Right lung (tissue), 5 donors: ENCODE measurements around the gene METRNL. TPM values are rescaled to one million over a fixed set of nuclear protein-coding genes. Genes with fewer than 3 reads are reported as not detected.
"Not testable (repeated sequence)": the region's sequence is repeated elsewhere in the genome, so short reads cannot be mapped to it uniquely, and the experiment has no call there.

Experiments used
- DNase-seq, 2 donors: peaks; one replicate each; pipeline ENCODE4 v3.0.0-alpha.2; 2013
- polyA plus RNA-seq, 5 donors: library from polyadenylated mRNA; unstranded; fragments of 120-200 nt; gene quantifications; one replicate each; pipeline versions ENCODE4 v1.2.1 to v1.2.3, GENCODE V29; 2013; ENCODE audit warnings: inconsistent platforms in 1 of 5, low replicate concordance in 1 of 5; ENCODE audit not compliant: insufficient read length in 5 of 5, insufficient read depth in 1 of 5

METRNL gene
- polyA plus RNA-seq, 5 donors, result 9.5 to 24.6 (median 17.6) TPM

DNA sequence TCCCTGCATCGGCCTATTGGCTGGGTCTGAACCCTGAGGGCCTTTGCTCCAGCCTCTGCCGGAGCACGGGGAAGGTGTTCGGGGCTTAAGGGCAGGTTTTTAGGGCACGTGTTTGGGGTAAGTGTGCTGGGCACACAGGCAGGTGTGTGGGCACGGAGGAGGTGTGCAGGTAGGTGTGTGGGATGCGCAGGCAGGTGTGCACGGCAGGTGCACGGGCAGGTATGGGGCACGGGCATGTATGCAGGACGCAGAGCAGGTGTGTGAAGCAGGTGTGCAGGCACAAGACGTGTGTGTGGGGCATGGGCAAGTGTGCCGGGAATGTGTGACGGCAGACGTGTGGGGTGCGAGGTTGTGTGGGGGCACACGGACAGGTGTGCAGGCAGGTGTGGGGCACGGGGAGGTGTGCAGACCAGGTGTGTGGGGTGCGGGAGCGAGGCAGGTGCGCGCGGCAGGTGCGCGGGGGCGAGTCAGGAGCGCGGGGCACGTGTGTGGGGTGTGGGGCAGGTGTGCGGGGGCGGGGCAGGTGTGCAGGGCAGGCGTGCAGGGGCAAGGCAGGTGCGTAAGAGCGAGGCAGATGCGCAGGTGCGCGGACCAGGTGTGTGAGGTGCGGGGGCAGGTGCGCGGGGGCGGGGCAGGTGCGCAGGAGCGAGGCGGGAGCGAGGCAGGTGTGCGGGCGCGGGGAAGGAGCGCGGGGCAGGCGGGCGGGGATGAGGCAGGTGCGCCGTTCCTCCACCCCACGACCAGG, 28.6 kb upstream of the METRNL start:
- DNase-seq, result no peak

- DNase-seq, result peak; percentile 97 to 98
These were observed 27.8 kb upstream of the METRNL start for GRCh38 chr17:83051396-83052240.

DNA sequence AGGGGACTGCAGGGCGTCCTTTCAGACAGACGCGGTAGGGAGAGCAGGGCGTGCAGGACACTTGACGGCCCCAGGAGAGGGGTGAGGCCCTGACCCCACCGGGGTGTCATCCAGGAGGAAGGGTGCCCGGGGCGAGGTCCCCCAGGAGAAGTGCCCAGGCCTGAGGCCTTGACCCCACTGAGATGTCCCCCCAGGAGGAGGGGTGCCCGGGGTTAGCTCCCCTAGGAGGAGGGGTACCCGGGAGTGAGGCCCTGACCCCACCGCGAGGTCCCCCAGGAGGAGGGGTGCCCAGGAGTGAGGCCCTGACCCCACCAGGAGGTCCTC, 27.2 kb upstream of the METRNL start:
- no peak for DNase-seq

DNA sequence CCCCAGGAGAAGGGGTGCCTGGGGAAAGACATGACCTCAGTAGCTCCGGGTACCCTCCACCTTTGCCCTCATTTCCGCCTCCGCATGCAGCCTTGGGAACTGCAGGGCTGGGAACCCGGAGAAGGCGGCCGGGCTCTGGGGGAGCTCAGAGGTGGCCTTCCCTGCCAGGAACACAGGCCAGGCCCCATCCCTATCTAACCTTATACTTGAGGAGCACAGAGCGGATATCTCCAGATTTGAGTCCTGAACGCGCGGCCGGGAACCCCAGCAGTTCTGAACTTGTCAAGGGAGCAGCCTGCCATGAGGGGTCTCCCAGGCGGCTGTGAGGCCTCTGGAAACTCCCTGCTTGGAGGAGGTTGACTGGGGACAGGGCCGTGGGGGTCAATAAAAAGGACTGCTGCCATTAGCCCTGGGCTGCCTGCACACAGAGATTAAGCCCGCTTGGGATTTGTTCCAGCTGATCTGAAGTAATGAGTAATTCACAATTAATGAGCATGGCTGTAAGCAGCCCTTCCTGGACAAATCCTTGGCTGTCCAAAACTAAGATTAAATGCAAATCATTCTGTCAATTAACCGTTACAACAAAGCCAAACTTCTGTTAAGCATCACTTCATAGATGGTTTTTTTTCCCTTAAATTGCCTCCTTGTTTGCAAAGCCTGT, 26.3 kb upstream of the METRNL start:
- DNase-seq, result peak; percentile 77 to 83

DNA sequence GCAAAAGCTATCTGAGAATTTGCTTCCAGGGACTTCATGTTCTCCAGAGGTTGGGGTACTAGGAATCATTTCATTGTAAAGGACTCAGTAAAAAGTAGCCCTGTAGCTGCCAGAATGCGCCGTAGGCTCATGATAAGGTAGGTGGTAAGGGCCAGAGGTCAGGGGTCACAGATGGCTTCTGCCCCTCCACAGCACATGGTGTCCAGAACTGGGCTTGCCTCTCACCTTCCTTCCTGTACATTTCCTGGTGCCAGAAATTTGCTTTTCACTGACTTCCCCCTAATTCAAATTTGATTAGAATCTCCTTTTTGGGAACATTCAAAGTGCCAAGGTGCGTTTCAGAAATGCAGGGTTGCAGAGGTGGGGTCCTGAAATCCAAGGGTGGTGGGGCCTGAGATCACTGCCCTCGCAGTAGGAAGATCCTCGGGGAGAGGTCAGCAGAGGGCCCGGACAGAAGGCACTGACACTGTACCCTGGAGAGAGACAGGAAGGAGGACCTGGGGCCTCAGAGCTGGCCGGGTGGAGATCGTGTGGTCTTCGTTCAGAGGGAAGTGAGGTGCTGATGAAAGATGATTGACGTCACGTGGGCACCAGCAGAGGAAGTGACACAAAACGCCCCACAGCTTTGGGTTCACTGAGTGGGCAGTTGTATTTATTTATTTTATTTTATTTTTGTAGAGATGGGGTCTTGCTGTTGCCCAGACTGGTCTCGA, 25.5 kb upstream of the METRNL start:
- DNase-seq, result no peak

- no peak for DNase-seq
These were observed 24.8 kb upstream of the METRNL start for GRCh38 chr17:83054518-83055125.

DNA sequence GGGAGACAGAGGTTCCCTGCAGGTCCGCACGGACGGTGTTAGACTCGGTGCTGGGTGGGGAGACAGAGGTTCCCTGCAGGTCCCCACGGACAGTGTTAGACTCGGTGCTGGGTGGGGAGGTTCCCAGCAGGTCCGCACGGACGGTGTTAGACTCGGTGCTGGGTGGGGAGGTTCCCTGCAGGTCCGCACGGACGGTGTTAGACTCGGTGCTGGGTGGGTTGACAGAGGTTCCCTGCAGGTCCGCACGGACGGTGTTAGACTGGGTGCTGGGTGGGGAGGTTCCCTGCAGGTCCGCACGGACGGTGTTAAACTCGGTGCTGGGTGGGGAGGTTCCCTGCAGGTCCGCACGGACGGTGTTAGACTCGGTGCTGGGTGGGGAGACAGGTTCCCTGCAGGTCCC, 24.2 kb upstream of the METRNL start:
- DNase-seq, result not testable (repeated sequence)

DNA sequence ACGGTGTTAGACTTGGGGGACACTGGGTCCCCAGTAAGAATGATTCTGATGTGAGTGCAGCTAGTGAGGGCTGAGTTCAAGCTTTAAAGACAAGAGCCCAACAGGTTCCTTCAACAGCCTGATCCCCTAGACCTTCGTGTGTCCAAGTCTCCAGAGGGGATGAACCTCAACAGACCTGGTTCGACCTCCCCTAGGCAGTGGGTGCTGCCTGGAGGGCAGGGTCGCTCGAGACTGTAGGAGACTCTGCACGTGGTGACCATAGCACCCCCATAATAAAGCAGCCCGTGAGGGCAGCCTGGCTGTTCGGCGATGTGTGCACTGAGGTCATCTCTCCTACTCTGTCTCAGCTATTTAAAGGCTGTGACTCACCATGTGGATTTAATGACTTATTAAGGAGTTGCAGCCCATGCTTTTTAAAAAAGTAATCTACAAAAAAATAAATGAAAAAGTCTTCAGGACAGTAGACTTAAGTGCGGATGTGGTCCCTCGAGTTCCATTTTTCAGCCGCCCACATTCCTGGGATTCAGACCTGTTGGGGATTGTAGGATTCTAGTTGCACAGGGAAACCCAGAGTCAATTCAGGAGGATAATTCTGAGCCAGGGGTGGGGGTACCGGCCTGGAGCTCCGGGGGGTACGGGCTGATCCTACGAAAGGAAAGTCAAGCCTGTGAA, 23.4 kb upstream of the METRNL start:
- DNase-seq, result no peak

DNA sequence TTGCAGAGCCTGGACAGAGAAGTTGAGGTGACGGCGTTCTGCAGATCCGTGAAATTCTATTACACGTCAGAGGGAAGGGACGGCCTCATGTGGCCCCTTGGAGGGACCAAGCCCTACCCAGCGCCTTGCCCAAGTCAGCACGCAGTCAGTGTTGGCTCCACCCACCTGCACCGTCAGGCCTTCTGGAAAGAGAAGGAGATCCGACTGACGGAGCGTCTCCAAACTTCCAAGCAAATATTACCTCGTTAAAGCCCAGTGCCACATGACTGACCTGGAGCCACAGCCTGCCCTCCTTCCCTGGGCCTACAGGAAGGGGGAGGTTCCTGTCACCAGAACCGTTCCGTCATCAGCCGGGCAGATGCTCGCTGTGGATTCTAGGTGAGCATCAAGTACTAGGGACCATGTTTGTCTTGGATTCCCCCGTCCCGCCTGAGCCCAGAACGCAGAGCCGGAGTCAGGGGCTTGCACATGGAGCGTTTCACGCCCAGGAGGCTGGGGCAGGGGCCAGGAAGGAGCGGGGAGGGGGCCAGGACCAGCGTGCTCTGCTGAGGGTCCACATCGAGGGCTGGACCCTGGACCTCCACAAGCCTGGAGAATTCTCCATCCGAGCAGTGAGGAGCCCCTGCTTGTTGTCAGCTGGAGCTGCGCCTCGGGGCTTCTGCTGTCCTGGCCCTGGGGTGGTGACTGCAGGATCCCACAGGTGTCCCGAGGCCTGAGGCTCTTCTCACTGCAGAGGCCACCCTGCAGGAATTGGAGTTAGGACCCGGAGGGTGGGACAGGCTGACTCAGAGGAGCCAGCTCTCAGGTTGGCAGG, 22.6 kb upstream of the METRNL start:
- no peak for DNase-seq

- DNase-seq, result no peak
These were observed 22.0 kb upstream of the METRNL start for GRCh38 chr17:83057397-83057761.

DNA sequence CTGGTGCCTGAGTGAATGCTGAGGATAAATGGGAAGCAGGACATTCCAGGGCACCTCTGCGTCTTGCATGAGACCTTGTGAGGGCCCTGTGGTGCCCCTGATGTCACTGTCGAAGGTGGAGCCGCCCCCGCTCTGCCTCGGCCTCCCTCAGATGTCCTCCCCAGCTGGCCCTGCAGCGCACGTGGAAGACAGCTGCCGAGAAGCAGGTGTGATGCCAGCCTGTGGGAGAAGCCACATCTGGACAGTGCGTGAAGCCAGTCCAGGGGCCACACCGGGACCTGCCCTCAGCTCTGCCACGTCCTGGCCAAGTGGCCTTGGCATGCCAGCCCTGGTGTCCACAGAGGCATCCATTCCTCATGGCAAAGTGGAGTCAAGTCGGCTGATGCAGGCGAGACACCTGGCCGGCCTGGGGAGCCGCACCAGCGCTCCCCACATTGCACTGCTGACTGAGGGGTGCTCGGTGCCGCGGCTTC, 21.6 kb upstream of the METRNL start:
- DNase-seq, result no peak

DNA sequence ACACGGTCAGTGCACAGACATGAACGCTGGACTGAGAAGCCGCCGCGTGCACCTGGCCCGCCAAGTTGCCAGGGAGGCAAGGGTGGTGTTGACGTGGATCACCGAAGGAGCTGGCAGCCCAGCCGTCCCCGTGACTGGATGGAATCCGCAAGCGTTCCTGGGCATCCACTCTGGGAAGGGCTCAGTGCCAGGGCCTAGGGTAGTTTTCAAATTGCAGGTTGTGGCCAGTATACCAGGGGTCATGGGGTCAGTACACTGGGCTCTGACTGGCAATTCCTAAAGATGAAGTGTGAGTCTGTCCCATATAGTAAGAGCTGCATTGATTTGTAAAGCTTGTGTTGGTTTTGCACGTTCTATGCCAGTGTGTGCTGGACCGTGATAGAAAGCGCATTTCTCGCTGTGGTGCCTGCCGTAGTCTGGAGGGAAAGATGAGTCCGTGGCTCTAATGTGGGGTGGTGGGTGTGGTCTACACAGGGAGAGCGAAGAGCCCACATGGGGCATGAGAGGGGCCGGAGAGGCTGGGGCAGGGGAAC, 21.1 kb upstream of the METRNL start:
- DNase-seq, result no peak

- no peak for DNase-seq
These were observed 17.8 kb upstream of the METRNL start for GRCh38 chr17:83061586-83061985.

DNA sequence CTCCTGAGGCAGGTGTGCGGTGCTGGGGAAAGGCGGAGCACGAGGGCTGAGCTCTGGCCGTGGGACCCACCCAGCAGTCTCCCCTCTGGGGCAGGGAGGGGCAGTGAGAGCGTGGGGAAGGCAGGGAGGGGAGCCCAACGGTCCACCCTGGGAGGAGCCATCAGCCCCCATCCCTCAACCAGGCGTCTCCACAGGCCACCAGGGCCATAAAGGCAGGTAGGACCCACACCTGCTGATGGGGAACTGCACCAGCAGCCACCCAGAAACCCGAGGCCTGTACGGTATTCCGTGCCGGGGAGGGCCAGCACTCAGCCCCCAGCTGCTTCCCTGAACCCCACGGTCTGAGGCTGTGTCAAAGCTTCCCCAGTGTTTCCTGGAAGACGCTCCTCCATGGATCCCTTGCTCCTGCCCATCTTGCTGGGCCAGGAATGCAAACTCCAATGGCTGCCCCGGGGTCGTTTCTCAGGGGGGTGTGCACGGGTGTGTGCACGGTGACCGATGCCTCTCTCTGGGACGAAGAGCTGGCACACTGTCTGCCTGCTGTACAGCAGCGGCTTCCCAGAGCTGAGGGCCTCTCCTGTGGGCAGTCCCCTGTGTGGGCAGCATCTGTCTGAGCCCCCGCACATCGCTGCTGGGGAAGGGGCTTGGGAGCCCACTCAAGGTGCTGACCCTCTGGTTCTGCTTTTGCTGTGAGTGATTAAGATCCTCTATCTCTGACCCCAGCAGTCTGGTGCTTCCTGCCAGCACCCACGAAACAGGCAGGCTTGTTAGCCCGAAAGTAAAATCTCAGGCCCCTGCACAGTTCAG, 17.2 kb upstream of the METRNL start:
- DNase-seq, result no peak

DNA sequence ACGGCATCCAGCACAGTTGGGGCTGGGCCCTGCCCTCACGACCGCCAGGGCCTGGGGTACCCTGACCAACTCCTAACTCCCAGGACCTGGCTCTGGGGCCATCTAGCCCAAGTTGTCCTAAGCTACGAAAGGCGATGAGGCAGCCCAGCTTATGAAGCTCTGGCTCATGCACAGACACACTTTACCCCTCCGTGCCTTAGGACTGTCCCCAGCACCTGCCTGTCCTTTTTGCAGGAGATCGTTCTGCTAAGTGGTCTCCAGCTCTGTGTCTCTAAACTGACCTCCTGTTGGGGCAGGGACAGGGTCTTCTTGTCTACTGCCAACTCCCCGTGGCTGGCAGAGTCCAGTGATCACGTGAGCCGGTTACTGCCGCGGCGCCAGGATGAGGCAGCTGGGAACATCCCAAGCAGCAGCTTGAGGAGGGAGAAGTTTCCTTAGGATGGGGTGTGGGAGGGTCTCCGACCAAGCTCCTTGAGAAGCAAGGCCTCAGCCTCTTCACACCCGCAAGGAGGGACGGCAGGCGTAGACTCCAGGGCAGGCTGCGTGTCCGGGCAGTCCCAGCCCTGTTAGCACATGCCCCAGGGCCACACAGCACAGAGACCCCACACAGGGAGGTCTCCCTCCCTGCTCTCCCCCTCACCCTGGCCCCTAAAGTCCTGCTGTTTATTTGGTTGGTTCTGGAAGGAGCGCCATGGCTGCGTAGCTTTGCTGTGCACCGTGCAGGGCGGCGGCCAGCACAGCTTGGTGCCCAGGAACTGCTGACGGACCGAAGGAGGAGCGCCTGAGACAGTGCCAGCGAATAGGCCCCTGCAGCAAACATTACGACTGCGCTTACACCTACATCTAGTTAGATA, 16.4 kb upstream of the METRNL start:
- no peak for DNase-seq

DNA sequence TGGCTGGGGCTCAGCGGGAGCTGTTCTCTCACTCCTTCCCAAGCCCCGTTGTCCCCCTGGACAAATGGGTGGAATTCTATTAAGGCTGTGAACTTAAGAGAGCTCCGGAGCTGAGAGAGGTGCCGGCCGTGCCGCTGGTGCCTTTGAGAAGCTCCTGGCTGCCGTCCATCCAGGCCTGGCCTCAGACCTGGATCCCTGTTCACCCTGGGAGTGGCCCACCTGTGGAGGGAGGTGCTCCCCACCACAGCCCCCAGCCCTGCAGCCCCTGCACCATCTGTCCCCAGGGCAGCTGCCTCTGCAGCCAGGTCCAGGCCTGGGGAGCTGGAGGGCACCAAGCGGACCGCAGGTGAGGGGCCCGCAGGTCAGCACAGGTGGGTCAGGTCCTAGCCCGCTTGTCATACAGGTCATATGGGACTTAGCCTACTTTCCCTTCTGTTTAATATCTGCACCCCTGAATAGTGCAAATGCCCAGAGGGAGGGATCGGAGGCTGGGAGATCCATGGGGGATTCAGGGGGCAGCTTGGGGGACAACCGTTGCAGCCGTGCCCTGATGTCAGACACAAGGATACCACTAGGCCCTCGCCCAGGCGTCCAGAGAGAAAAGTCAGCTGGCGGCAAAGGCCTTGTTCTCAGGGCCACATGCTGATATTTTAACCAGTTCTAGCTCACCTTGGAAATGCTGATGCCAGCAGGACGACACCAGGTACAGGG, 15.2 kb upstream of the METRNL start:
- no peak for DNase-seq
